GM19395 (cell line): ENCODE measurements around the gene MYOM1.

Experiments
- ATAC-seq: cut with Tn5 transposase; IDR thresholded peaks from one replicate; pipeline ENCODE4 v1.9.1; 2021; ENCODE audit warnings: mild to moderate bottlenecking, moderate library complexity; ENCODE audit not compliant: unreplicated experiment

The MYOM1 gene

DNA sequence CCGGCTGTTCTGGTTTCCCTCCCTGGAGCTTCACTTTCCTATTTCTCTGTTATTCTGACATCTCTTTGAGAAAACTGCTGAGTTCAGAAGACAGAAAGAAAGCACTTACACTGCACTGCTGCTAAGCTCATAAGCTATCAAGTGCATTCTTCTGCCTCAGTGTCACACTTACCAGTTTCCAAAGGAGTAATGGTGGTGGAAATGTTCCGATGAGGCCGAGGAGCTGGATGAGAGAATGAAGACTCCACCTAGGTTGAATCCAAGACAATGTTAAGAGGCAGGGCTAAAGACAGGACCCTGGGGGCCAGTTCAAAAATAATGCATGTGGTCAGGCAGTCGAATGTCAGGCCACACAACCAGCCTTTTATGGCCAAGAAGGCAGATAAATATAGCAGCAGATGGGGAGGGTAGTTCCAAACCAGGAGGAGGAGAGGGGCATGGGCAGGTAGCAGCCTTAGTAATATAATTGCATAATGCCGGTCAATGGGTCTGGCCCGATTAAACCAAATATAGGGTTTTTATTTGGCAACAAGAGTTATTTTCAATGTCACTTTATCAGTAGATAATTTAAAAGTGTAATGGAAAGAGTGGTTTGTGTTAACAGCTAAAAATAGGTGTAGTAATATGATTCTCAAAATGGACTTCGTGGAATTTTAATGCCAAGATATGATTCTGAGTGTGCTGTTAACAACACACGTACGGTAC lies at the start of gene MYOM1:
MYOM1 (minus strand) TSS at position 338 of the 705 bp plus-strand sequence. CDS start 4,745 bp downstream, outside the sequence.
- ATAC-seq: no peak

GRCh38 chr18:3269241-3269913 lies 49.6 kb upstream of the MYOM1 start:
- ATAC-seq: no peak

DNA sequence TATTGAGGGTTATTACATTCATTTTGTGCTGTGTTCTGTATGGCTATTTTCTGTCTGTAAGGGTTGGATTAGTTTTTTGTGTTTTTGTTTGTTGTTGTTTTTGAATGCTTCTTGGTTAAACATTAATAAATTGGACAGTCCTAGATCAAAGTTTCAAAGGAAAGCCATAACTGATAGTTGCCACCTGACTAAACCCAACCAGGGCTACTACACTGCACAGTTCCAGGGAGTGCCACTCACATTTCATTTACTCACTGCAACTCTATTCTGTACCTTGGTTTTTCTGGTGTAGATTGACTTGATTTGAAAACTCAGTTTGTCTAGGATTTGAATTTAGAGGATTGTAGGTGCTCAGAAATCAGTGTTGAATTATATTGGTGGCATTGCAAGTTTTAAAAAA lies 48.5 kb upstream of the MYOM1 start:
- no peak for ATAC-seq

DNA sequence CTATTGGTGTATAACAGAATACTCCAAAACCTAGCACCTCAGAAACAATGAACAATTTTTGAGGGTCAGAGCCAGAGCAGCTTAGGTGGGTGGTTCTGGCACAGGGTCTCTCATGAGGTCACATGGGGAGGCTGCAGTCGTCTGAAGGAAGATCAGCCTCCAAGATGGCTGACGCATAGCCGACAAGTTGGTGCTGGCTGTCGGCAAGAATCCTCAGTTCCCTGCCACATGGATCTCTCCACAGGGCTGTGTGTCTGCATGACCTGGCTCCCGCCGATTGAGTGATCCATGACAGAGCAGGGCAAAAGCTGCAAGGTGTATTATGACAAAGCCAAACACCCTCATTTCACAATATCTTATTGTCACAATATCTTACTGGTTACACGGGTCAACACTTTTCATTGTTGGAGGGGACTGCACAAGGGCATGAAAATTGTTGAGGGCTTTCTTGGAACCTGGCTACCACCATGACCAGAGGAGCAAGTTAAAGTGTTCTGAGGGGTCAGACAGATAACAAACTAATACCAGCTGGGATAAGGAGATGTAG lies 46.4 kb upstream of the MYOM1 start:
- ATAC-seq: no peak

GRCh38 chr18:3265564-3266033 lies 45.8 kb upstream of the MYOM1 start:
- no peak for ATAC-seq

DNA sequence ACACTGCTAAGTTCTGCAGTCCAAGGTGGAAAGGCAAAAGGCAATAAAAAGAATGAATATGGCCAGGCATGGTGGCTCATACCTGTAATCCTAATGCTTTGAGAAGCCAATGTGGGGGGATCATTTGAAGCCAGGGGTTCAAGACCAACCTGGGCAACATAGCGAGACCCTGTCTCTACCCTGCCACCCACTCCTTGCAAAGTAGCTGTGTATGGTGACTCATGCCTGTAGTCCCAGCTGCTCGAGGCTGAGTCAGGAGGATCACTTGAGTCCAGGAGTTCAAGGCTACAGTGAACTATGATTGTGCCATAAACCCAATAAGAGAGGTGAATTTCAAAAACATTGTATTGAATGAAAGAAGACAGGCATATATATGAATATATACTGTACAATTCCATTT lies 44.6 kb upstream of the MYOM1 start:
- no peak for ATAC-seq

DNA sequence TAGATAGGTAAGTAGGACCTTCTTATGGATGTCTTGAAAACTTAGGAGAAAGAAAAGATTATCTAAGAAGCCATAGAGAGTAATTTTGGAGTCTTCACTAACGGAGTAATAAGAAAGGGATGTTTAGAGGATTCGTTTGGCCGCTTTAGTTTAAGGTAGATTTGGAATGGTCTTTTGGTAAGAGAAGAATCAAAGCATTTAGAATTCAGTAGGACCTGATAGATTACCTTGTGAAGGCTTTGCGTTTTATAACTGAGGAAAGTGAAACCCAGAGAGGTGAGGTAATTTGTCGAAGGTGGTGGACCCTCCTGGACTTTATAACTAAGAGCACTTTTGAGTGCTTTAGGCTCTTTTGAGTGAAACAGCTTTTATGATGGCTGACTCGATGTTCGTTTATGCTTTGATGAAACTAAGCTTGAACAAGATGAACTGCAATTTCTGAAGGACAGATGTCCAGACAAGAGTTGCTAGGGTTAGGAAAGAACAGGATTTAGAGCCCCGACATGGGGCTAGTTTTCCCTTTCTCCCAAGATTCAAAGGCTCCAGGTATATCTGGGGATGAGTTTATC lies 43.4 kb upstream of the MYOM1 start:
- ATAC-seq: no peak

DNA sequence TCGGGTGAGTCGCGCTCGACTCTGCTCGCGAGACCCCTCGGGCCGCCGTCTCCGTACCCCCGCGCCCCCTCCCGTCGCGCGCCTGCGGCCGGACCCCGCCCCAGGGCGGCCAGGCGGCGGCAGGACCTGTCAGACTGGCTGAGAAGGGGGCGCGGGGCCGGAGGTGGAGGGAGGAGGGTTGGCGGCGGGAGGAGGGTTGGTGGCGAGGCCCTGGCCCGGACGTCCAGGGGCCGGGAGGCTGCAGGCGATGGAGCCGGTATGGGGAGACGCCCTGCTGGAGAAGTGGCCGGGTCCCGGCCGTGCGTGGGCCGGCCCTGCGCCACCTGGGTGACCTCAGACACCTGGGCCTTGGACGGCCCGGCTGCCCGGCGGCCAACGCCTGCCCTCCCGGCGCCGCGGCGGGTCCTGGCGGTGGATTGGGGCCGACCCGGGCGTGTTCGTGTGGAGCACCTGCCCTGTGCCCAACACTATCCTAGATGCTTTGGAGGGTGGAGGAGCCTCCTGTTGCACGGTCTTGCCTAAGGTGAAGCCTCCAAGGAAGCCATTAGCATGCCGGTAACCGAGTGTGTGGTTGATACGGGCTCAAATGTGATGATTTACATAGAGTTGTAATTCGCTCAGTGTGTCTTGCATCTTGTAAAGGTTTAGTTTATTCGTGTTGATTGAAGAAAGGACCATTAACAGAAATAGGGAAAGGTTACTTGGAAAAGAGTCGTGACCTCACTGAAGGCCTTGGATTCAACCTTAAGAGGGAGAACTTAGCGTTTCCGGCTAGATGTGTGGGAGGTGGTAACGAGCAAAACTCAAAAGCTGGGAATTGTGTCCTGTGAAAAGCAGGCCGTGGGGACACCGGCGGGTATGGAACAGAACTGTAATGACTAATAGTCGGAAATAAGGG lies 42.7 kb upstream of the MYOM1 start:
- peak; percentile 35 for ATAC-seq

DNA sequence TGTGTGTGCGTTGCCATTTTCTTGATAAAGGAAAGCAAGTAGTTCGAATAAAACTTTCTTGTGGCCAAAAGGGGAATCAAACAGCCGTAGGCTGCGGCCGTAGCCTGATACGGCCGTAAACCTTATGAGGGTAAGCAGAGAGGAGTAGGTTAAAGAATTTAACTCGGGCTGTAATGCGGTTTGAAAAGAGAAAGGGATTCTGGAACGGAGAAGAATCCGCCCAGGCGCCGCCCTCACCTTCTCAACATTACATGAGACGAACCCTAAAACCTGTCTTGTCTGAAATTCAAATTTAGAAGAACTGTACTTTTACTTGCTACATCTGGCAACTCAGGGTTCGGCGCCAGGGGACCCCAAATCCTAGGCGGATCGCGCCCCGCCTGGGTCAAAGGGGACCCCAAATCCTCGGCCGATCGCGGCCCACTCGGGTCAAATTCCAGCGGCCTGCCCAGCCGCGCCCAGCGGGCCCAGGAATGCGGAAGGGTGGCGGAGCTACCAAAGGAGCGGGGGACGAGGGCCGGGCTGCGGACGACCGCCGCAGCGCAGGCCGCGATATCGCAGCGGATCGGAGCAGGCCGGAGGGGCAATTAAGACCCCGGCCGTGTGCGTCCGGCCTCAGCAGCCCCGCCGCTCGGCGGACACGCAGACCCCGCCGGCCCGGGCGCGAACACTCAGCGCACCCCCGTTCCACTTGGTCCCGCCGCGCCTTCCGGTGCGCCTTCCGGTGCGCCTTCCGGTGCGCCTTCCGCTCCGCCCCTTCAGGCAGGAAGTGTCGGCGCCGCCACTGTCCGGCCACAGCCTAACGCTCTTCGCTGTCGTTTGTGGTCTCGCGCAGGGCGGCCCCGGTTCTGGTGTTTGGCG lies 41.8 kb upstream of the MYOM1 start, which contains the start of gene MYL12B:
MYL12B (plus strand) TSS at position 761 of the 861 bp plus-strand sequence. CDS start 10,766 bp downstream, outside the sequence.
- peak; percentile 83 for ATAC-seq

DNA sequence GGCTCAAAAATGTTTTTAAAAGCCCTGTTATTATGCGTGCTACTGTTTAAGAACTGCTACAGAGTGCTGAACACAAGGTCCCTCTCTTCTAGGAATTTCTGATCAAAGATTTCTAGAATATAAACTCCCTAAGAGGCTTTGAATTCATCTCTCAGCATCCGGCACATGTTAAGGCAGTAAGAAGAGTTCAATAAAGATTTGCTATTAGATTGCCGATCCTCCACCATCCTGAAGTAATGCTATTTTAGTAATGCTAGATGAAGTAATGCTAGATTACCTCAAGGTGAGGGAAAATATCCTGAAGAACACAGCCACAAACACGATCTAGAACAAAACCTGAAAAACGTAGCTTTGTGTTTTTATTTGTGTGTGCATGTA lies 41.2 kb upstream of the MYOM1 start:
- ATAC-seq: no peak

DNA sequence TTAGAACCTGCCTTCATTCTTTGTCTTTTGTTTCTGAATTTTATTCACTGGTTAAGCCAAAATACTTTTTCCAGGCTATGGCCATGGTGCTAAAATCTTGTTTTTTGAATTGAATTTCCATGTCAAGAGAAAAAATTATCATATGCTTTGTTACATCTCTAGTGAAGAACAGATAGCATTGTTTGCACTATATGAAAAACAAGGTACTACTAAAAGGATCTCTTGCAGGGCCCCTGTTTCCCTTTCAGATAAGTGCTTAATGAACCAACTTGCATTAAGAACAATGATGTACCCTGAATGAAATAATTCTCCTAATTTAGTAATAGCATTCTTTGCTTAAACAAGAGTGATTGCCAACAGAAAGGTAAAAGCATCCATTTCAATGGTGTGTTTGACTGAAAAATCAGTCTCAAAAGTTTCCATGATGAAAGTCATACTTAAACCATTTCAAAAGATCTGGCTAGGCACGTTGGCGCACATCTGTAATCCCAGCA lies 37.9 kb upstream of the MYOM1 start:
- no peak for ATAC-seq

DNA sequence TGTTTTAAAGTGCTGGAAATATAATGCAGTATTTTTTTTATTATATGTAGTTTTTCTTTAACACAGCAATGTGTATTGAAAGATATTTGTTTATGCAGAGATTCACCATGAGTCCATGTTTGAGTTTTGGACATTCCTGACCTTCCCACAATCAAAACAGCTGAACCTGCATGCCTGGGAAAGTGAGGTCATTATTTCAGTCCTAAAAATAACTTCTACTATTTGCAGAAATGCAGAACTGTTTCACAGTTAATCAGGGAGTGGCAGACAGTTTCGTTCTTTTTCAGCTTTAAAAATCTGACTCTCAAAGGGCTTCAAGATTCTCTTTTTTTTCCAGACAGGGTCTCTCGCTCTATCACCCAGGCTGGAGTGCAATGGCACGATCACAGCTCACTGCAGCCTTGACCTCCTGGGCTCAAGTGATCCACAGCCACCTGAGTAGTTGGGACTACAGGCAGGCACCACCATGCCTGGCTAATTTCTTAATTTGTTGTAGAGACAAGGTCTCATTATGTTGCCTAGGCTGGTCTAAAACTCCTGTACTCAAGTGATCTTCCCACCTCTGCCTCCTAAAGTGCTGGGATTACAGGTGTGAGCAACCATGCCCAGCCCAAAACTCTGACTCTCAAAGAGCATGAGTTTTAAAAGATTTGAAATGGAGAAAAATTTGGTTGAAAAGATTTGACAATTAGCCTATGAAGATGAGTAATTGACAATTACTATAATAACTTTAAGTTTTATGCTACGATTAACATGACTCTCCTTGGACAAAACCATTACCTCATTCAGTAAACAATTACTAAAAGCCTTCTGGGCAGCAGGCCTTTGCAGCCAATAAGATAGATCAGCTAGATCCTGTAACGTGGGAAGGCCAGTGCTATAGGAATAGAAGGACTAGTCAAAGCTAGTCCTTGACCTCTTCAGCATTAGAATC lies 37.2 kb upstream of the MYOM1 start:
- ATAC-seq: no peak

DNA sequence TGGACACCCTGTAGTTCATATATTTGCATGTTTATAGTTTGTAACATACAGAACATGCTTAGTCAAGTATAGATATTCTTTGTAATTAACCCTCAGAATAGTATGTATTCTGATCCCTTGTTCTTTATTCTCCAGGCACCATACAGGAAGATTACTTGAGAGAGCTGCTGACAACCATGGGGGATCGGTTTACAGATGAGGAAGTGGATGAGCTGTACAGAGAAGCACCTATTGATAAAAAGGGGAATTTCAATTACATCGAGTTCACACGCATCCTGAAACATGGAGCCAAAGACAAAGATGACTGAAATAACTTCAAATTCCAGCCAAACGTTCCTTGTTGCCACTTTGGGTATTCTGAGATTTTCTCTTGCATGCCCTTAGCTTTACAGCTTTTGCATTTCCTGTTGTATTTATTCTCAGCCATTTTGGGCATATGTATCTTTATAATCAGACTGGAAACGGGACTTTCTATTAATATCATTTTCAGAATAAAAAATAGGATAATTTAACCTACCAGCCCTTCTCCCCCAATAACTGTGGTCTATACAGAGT lies 35.9 kb upstream of the MYOM1 start:
- ATAC-seq: no peak

GRCh38 chr18:3254725-3255124 lies 35.0 kb upstream of the MYOM1 start:
- ATAC-seq: no peak

DNA sequence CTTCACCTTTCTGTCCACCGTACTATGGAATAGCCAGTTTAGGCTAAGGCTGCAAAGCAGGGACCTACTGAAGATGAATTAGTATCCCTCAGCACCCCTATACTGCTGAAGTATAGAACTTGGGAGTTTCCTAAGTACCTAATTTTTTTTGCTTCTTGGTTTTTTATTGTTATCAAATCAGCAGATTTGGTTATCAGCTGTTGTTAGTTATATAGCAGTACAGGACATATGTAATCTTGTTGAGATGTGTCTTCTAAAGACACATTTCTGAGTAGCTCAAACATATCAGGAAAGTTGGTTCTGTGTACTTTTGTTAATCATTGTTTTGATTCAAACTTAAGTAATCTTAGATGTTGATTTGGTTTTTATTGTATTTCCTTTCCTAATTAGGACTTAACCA lies 33.1 kb upstream of the MYOM1 start:
- ATAC-seq: no peak

DNA sequence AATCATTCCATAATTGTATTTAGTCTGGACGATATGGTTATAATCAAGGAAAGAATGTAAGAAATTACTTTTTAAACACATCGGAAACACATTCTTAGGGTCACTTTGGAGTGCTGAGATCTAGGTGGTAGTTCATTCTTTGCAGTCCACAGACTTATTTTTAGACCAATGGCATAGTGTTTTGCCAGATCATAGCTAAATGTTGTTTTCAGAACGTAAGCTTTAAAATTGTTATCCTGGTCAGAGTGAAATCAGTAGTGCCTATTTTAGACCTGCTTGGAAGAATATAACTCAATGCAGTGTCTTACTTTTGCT lies 32.2 kb upstream of the MYOM1 start:
- ATAC-seq: no peak

- ATAC-seq: no peak
Observed at GRCh38 chr18:3251249-3251962, 31.6 kb upstream of the MYOM1 start.
